Hepatic stellate cell (primary cell): ENCODE measurements around the gene TARS2.

Experiments used
- DNase-seq: peaks from one replicate; pipeline ENCODE4 v3.0.0; 2011; ENCODE audit warnings: low spot score

The TARS2 gene

GRCh38 chr1:150555198-150555970, 68.2 kb downstream of the TARS2 start:
- no peak for DNase-seq

DNA sequence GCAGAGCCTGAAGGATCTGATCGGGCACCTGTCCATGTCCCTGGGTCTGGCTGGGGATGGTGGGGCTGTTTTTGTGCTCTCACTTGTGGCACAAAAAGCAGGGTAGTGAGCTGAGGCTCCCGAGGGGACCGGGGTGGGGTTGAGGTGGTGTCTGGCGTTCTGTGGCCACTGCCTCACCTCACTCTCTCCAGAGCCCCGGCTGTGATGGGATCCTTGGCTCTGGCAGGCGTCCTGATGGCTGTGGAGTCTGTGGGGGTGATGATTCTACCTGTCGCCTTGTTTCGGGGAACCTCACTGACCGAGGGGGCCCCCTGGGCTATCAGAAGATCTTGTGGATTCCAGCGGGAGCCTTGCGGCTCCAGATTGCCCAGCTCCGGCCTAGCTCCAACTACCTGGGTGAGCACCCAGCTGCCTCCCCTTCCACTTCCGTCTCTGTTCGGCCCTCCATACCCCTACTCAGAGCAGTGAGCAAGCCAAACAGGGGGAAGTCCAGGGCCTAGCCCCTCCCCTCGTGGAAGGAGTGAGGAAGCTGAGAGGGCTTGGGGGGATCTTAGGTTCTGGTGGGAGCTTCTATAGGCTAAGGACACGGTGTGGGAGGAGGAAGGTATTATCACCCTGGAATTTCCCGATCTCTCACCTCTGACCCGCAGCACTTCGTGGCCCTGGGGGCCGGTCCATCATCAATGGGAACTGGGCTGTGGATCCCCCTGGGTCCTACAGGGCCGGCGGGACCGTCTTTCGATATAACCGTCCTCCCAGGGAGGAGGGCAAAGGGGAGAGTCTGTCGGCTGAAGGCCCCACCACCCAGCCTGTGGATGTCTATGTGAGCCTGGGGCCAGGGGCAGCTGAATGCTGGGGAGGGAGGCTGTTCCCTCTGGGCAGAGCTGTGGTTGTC, 69.0 kb downstream of the TARS2 start:
- DNase-seq = no peak

DNA sequence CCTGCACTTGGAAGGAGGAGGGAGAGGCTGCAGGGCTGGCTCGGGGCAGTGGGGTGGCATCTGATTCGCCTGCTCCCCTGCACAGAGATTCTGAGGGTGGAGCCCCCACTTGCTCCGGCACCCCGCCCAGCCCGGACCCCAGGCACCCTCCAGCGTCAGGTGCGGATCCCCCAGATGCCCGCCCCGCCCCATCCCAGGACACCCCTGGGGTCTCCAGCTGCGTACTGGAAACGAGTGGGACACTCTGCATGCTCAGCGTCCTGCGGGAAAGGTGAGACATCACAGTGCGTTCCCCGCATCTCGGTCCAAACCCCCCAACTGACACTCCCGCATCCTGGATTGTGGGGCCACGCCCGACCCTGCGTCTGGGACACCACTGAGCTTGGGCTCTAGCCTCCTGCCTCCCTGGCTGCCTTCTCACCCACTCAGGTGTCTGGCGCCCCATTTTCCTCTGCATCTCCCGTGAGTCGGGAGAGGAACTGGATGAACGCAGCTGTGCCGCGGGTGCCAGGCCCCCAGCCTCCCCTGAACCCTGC, 69.9 kb downstream of the TARS2 start:
- DNase-seq = no peak
